ENCODE measurements around the gene CDC42EP3. TPM values are rescaled to one million over a fixed set of nuclear protein-coding genes. Genes with fewer than 3 reads are reported as not detected.

CDC42EP3 gene
- total RNA-seq, 6 experiments from 2014 or later = 159 to 248 (median 201) TPM

- Mint-ChIP-seq H3K27ac (peak overlapping the region; percentile 90), H3K4me3 (peak overlapping the region; percentile 31; the same call in 1 of the 2 replicates), H3K4me1 (ENCODE audit: low read depth) (peaks cover 100% of the 10 kb centered on the region), H3K27me3 (ENCODE audit: insufficient read depth) (peaks cover 5% of the 10 kb centered on the region), H3K9me3 (no peaks in the 10 kb centered on the region), H3K36me3 (ENCODE audit: low read depth) (peaks cover 11% of the 10 kb centered on the region; the same call in 1 of the 2 replicates)
- DNase-seq = peak; percentile 77
- TF ChIP-seq, protein P1, sequence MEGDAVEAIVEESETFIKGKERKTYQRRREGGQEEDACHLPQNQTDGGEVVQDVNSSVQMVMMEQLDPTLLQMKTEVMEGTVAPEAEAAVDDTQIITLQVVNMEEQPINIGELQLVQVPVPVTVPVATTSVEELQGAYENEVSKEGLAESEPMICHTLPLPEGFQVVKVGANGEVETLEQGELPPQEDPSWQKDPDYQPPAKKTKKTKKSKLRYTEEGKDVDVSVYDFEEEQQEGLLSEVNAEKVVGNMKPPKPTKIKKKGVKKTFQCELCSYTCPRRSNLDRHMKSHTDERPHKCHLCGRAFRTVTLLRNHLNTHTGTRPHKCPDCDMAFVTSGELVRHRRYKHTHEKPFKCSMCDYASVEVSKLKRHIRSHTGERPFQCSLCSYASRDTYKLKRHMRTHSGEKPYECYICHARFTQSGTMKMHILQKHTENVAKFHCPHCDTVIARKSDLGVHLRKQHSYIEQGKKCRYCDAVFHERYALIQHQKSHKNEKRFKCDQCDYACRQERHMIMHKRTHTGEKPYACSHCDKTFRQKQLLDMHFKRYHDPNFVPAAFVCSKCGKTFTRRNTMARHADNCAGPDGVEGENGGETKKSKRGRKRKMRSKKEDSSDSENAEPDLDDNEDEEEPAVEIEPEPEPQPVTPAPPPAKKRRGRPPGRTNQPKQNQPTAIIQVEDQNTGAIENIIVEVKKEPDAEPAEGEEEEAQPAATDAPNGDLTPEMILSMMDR (IDR thresholded peaks at IDR 0.05) = no peak
These were observed 41.9 kb downstream of the CDC42EP3 start for GRCh38 chr2:37629529-37629928.

DNA sequence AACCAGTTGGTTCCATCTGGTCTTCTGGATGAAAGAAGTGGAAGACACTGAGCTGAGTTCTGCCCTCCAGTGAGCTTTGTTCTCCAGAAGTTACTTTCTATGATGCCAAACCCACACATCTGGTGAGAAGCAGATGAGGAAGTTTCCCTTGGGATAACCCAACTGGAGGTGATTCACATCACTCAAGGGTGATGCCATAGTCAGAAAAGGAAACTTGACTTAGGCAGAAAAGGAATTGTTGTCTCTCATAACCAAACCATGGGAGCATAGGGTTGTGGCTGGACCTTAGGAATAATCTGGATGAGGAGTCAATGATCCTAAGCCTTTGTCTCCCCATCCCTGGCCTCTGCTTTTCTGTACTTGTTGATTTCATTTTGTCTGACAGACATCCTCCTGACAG, 43.7 kb downstream of the CDC42EP3 start:
- peaks cover 5% of the 10 kb centered on the region for H3K27me3 Mint-ChIP-seq (ENCODE audit: insufficient read depth)
- H3K4me3 Mint-ChIP-seq = no peak overlapping the region
- TF ChIP-seq, protein P1 (IDR thresholded peaks at IDR 0.05) = no peak
- peaks cover 99% of the 10 kb centered on the region for H3K4me1 Mint-ChIP-seq (ENCODE audit: low read depth)
- H3K27ac Mint-ChIP-seq = no peak overlapping the region
- no peaks in the 10 kb centered on the region for H3K9me3 Mint-ChIP-seq
- peaks cover 11% of the 10 kb centered on the region; the same call in 1 of the 2 replicates for H3K36me3 Mint-ChIP-seq (ENCODE audit: low read depth)
- no peak for DNase-seq

GRCh38 chr2:37625796-37626571, 45.5 kb downstream of the CDC42EP3 start:
- Mint-ChIP-seq H3K4me3 (no peak overlapping the region), H3K27me3 (ENCODE audit: insufficient read depth) (peaks cover 5% of the 10 kb centered on the region), H3K27ac (peak overlapping the region; percentile 86), H3K36me3 (ENCODE audit: low read depth) (peaks cover 11% of the 10 kb centered on the region; the same call in 1 of the 2 replicates), H3K9me3 (no peaks in the 10 kb centered on the region), H3K4me1 (ENCODE audit: low read depth) (peaks cover 82% of the 10 kb centered on the region)
- TF ChIP-seq, protein P1 (IDR thresholded peaks at IDR 0.05) = no peak
- no peak for DNase-seq

- H3K9me3 Mint-ChIP-seq = no peaks in the 10 kb centered on the region
- H3K4me3 Mint-ChIP-seq = peak overlapping the region; percentile 20; the same call in 1 of the 2 replicates
- DNase-seq = peak; percentile 77
- peak overlapping the region; percentile 86 for H3K27ac Mint-ChIP-seq
- peaks cover 73% of the 10 kb centered on the region for H3K4me1 Mint-ChIP-seq (ENCODE audit: low read depth)
- H3K36me3 Mint-ChIP-seq (ENCODE audit: low read depth) = peaks cover 10% of the 10 kb centered on the region; the same call in 1 of the 2 replicates
- TF ChIP-seq, protein P1 (IDR thresholded peaks at IDR 0.05) = no peak
- H3K27me3 Mint-ChIP-seq (ENCODE audit: insufficient read depth) = peaks cover 5% of the 10 kb centered on the region
These were observed 46.3 kb downstream of the CDC42EP3 start for GRCh38 chr2:37625156-37625555.

DNA sequence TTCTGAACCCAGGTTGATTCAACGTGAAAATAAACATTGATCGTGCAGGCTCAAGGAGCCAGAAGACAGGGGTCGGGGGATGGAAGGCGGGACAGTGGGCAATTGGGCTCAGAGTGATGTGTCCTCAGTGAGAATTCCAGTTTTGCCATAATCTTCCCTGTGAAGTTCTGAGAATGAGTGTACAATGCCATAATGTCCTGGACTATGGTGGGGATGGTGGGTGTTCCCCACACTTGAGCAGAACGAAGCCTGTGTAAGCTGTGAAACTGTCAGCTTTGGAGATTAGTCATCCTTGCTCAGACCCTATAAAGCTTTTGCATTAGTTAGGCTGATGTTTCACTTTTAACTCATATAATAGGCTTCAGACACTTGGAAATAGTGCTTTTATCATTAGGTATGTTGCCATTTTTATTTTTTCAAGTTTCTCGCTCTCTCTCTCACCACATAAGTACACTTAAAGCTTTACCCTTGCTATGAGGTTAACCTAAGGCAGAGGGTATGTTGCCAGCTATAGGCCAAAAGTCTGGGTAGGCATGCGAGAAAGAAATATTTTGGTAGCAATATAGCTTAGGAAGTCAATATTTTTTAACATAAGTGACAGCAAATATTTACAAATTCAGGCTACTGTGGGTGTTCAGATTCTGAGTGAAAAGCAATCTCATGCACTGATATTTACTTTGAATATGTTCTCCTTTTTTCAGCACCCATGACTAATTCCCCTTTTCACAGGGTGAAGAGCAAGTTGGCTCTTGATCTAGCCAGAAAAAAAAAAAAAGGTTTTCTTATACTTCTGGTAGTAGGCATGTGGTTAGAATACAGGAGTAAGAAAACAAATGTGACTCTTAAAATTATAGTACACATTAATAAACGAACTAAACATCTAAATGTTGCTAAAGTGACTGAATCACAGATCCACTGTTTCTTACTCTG, 47.2 kb downstream of the CDC42EP3 start:
- Mint-ChIP-seq H3K27ac (peak overlapping the region; percentile 86), H3K27me3 (ENCODE audit: insufficient read depth) (peaks cover 4% of the 10 kb centered on the region), H3K4me3 (peak overlapping the region; percentile 47), H3K4me1 (ENCODE audit: low read depth) (peaks cover 72% of the 10 kb centered on the region), H3K9me3 (no peaks in the 10 kb centered on the region), H3K36me3 (ENCODE audit: low read depth) (peaks cover under 1% of the 10 kb centered on the region; the same call in 1 of the 2 replicates)
- peak; percentile 47 for DNase-seq
- TF ChIP-seq, protein P1 (IDR thresholded peaks at IDR 0.05) = no peak

Data from HFFc6 (cell line).